EH (cell line): Measurements from ENCODE around the gene SLC24A4.

Experiments
- DNase-seq: peaks from one replicate; pipeline ENCODE4 v3.0.0-alpha.2; 2015; ENCODE audit warnings: low read depth

SLC24A4 gene

GRCh38 chr14:92437729-92438285, 114.8 kb downstream of the SLC24A4 start:
- DNase-seq: no peak

DNA sequence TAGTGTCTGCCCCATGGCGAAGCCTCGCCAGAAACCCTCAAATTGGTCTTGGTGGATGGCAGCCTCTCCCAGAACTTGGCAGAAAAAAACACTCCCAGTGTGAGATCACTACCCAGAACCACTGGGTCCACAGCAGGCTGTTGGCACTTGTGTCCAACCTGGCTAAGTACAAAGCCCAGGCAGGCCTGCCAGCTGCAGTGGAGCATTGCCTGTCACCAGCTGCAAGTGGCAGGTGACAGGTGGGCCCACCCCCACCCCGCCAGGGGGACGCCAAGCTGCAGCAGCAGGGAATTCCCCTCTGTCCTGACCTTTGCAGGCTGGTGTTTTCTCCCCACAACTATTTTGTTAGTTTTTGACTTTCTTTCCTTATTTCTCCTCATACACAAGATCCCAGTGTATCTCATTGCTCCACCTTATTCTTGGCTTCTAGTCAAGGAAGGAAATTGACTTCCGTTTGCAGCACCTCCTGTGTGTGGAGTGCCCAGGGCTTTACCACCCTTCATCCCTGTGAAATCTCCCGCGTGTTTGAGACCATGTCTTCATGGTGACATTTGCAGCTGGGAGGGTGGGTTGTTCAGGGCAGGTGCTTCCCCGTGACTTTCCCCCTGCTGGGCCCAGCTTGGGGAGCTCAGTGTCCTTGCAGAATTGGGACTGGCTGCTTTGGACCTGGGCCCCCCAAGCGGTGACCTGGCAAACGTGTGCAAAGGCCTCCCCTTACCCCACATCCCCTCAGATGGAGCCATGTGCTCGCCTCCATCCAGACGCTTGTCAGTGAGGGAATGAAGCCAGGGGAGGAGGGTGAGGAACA, 116.8 kb downstream of the SLC24A4 start:
- no peak for DNase-seq

DNA sequence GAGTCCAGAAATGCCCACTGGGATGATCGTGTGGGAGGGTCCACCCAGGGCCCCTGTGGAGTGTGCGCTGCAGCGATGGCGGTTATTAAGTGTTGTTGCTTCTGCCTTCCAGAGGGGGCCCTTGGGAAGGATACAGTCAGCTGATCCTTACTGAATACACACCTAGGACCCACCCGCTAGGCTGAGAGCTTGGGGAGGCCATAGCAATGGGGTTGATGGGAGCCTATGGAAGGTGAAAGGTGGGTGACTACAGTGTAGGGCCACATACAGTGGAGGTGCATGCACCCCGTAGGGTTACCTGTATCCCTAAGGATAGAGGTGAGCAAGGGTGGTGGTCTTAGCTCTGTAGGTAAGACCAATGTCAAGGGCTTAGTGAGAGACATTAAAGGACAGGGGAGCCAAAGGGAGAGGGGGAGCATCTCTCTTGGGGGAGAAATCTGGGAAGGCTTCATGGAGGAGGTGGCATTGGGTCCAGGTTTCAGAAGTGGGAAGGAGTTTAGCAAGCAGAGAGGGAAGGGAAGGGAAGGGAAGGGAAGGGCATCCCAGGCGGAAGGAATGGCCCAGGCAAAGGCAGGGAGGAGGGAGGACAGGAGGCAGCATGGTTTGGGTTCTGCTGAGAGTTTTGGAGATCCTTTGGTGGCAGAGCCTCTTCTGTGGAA, 117.5 kb downstream of the SLC24A4 start:
- no peak for DNase-seq

DNA sequence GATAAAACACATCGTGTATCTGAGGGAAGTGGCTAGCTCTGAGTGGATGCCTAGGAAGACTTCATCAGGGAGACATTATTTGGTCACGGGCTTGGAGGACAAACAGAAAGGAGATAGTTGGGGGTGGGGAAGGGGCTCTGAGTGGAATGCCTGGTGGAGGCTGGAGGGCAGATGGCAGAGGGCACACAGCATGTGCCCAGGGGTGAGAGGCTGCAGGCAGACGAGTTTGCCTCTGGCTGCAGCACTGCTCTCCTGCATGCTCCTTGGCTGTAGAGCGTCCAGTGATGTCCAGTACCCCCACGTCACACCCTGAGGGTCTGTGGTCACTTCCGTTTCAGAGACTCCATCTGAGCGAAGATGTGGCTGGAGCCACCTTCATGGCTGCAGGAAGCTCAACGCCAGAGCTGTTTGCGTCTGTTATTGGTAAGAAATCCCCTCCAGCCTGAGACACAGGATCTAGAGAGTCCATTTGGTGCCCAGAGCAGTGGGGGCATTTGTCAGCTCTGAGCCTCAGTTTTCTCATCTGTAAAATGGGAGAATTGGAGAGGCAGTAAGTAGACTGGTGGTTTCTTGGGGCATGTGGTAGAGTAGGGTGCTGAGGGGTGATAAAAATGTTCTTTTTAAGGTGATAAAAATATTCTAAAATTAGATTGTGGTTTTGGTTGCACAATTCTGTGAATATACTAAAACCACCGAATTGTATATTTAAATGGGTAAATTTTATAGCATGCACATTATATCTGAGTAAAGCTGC, 119.0 kb downstream of the SLC24A4 start:
- DNase-seq: peak; percentile 7

- no peak for DNase-seq
Measured at GRCh38 chr14:92443167-92443566, 120.2 kb downstream of the SLC24A4 start.

GRCh38 chr14:92443741-92444140, 120.8 kb downstream of the SLC24A4 start:
- DNase-seq: no peak

GRCh38 chr14:92446771-92447170, 123.8 kb downstream of the SLC24A4 start:
- no peak for DNase-seq

GRCh38 chr14:92447416-92448197, 124.6 kb downstream of the SLC24A4 start:
- DNase-seq: no peak

DNA sequence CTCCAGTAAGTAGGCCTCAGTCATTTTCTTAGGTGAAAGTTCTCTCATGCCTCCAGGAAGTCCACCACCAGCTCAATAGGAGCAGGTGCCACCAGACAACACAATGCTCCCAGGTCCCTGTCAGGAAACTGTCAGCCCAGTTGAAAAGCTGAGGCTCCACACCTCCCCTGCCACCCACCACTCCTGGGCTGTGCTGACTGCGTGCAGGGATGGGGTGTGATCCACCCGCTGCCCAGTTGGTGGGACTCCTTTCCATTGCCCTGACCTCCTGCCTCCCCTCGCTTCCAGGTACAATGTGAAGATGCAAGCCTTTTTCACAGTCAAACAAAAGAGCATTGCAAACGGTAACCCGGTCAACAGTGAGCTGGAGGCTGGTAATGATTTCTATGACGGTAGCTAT, 125.8 kb downstream of the SLC24A4 start:
- DNase-seq: no peak

GRCh38 chr14:92449404-92450181, 126.6 kb downstream of the SLC24A4 start:
- DNase-seq: no peak

GRCh38 chr14:92450351-92451070, 127.5 kb downstream of the SLC24A4 start:
- DNase-seq: no peak

- no peak for DNase-seq
Measured at GRCh38 chr14:92451245-92451644, 128.3 kb downstream of the SLC24A4 start.

- DNase-seq: no peak
Measured at GRCh38 chr14:92451755-92452154, 128.8 kb downstream of the SLC24A4 start.

GRCh38 chr14:92452471-92452870, 129.5 kb downstream of the SLC24A4 start:
- no peak for DNase-seq

- no peak for DNase-seq
Measured at GRCh38 chr14:92453691-92454090, 130.7 kb downstream of the SLC24A4 start.

GRCh38 chr14:92455231-92455630, 132.3 kb downstream of the SLC24A4 start:
- no peak for DNase-seq

DNA sequence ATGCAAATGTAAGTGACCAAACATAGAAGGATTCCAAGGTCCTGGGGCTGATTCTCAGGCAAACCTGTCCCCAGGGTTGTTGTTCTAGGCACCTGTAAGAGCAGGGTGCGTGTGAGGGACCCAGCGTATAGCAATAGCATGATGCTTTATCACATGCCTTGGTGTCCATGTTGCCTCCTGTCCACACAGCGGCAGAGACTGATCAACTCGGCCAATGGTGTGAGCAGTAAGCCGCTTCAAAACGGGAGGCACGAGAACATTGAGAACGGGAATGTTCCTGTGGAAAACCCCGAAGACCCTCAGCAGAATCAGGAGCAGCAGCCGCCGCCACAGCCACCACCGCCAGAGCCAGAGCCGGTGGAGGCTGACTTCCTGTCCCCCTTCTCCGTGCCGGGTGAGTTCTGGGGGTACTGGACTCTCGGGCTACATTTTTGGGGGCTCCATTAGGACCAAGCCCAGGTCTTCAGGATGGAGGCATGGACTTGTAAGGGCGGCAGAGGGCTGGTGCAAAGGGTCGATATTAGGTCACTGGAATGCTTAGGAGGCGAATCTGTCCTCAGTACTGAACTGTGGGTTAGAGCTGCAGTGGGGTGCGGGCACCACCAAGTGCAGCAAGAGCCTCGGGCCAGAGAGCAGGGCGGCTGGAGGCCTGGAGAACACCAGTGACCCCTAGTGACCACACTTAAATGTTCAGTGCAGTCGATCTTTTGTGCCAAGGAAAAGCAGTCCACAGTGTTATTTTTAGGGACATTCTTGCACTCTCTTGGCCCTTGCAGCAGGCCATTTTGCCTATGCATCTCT, 133.4 kb downstream of the SLC24A4 start:
- DNase-seq: peak; percentile 78

DNA sequence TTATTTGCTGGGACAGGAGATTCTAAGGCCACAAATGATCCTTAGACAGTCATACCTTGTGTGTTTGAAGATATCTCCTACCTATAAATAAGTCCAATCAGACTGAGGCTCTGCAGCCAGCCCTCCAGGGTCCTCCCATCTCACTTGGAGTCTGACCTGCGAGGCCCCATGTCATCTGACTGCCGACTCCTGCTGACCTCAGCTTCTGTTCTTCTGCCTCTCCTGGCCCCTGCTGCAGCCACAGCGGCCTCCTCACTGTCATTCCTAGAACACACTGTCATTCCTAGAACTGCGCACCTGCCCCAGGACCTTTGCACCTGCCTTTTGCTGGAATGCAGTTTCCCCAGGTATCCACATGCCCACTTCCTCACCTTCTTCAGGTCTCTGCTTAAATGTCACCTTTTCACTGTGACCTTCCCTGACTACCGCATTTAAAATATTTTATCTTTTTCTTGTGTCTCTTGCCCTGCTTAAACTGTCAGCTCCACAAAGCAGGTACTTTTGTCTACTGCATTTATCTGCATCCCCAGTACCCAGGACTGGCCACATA, 134.1 kb downstream of the SLC24A4 start:
- no peak for DNase-seq
